HG02623 (cell line): ENCODE data around the gene NME9.
"Not testable (repeated sequence)": the region's sequence is repeated elsewhere in the genome, so short reads cannot be mapped to it uniquely, and the experiment has no call there.

Experiments
- ATAC-seq: cut with Tn5 transposase; IDR thresholded peaks from one replicate; pipeline ENCODE4 v1.9.1; 2021; ENCODE audit warnings: moderate library complexity; ENCODE audit not compliant: unreplicated experiment

Gene NME9, protein sequence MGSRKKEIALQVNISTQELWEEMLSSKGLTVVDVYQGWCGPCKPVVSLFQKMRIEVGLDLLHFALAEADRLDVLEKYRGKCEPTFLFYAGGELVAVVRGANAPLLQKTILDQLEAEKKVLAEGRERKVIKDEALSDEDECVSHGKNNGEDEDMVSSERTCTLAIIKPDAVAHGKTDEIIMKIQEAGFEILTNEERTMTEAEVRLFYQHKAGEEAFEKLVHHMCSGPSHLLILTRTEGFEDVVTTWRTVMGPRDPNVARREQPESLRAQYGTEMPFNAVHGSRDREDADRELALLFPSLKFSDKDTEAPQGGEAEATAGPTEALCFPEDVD

DNA sequence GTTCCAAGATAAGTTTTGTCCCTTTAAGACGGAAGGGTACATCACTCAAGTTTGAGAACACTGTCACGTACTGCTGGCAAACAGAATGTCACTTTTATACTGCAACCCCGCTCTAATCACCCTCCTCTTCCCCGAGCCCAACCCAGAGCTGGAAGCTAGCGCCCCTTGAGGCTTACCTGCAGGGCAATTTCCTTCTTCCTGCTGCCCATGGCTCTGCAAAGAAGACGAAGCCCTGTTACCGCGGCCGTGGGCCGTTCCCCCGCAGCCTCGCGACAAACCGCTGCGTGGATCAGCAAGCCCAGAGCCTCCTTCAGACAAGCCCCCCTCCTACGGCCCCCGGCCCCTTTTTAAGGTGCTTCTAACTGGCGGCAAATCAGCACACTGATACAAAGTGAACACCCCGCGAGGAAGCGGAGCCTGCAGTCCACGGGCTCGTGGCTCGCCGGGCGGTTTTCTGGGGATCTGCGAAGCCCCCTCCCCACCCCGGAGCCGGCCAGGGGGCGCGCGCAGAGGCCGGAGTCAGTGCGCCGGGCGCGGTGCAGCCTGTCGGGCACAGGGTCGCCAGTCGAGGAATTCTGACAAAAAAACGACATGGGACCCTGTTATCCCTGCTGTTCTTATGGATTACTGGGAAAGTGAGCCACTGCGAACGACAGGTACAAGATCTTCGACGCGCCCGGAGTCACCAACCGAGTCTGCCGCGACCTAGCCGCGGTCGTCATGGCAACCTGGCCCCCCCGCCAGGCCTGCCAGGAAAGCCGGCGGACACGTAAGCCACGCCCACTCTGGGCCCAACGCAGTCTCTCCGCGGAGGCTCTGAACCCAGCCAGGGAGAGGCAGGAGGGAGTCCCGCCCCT is at the start of gene NME9:
NME9 (minus strand) TSS at position 725 of the 857 bp plus-strand sequence; CDS start at position 209, 516 bp downstream.
- ATAC-seq = peak; percentile 77

DNA sequence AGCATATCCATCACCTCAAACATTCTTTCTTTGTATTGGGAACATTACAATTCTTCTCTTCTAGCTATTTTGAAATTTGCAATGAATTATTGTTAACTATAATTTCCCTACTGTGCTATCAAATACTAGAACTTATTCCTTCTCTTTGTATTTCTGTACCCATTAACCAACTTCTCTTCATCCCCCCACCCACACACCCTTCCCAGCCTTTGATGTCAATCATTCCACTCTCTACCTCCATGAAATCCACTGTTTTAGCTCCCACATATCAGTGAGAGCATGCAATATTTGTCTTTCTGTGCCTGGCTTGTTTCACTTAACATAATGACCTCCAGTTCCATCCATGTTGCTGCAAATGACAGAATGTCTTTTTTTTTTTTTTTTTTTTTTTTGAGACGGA is 49.3 kb upstream of the NME9 start:
- ATAC-seq = no peak

DNA sequence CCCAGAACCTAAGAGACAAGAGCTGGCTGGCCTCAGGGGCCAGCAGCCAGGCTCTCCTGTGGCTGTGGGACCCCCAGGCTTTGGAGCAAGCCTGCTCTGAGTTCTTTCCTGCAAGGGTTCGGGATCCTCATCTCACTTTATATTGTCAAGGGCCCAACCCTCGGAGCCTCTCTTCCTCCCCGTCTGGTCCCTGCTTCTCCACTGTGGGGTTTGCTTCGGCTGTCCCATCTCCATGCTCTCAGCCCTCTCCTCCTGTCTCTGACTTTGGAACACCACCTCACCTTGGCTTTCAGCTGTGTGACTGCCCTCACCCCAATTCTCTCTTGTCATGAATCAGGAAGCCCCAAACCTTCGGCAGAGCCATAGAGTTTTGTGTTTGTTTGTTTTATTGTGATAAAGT is 48.7 kb upstream of the NME9 start:
- no peak for ATAC-seq

DNA sequence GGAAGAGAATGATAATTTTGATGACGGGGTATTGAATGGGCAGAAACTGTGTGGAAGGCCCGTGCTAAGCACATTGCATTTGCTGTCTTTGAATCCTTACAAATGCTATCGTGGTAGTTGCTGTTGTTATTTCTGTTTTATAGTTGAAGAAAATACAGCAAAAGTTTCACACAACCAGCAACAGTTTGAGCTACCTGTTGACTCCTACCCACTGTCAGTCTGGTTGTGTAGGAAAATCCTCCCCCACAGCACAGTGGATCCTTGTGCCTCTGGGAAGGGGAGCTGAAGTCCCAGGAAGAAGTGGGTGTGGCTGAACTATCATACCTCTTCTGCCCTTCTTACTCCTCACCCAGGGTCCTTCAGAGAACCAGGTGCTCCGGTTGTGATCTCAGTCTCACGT is 48.2 kb upstream of the NME9 start:
- ATAC-seq = no peak

DNA sequence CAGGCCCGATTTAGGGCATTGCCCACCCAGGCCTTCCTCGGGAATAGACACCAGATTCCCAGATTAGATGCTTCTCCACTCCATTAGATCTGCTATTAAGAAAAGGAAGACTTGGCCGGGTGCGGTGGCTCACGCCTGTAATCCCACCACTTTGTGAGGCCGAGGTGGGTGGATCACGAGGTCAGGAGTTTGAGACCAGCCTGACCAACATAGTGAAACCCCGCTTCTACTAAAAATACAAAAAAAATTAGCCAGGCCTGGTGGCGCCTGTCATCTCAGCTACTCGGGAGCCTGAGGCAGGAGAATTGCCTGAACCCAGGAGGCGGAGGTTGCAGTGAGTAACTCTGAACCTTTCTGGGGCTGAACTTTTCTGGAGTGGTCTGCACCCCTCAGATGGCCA is 47.6 kb upstream of the NME9 start:
- not testable (repeated sequence) for ATAC-seq

DNA sequence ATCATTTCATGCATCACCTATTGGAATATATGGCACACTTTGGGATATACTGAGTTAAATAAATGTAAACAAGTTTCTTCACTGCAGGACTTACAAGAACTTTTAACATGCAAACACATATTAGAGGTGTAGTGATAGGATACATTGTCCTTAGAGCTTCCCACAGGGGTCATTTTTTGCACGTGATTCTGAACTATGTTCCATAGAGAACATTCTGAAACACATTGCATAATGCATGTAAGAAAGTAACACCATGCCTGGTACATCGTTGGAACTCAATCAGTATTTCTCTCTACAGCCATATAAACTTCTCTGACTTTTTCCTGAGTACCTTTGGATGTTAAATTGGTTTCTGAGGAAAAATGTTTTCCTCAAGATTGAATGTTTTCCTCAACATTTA is 47.0 kb upstream of the NME9 start:
- no peak for ATAC-seq

DNA sequence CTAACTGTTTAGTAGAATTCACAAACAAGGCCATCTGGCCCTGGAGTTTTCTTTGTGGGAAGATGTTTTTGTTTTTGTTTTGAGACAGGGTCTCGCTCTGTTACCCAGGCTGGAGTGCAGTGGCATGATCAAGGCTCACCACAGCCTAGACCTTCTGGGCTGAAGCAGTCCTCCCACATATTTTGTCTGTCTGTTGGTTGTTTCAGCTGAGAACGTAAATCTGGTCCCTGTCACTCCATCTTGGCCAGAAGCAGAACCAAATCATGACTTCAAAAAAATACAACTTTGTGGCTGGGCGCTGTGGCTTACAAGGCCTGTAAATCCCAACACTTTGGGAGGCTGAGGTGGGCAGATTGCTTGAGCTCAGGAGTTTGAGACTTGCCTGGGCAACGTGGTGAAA is 45.8 kb upstream of the NME9 start:
- no peak for ATAC-seq

DNA sequence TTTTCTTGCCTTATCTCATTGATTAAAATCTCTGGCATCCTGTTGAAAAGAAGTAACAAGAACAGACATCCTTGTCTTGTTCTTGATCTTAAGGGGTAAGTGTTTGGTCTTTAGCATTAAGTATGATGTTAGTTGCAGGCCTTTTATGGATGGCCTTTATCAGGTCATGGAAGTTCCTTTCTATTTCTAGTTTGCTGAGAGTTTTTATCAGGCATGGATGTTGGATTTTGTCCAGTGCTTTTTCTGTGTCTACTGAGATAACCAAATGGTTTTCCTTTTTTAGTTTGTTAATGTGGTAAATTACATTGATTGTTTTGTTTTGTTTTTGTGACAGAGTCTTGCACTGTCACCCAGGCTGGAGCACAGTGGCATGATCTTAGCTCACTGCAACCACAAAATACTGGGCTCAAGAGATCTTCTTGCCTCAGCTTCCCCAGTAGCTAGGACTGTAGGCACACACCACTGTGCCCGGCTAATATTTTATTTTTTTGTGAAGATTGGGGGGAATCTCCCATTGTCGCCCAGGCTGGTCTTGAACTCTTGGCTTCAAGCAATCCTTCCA is 45.0 kb upstream of the NME9 start:
- no peak for ATAC-seq

DNA sequence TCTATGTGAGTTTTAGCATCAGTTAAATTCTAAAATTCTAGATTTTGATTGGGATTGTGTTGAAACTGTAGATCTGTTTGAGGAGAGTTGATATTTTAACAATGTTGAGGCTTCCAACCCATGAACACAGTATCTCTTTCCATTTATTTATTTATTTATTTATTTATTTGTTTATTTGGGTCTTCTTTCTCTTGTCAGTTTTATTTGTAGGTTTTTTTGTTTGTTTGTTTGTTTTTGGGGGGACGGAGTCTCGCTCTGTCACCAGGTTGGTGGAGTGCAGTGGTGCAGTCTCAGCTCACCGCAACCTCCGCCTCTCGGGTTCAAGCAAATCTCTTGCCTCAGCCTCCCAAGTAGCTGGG is 44.1 kb upstream of the NME9 start:
- no peak for ATAC-seq

DNA sequence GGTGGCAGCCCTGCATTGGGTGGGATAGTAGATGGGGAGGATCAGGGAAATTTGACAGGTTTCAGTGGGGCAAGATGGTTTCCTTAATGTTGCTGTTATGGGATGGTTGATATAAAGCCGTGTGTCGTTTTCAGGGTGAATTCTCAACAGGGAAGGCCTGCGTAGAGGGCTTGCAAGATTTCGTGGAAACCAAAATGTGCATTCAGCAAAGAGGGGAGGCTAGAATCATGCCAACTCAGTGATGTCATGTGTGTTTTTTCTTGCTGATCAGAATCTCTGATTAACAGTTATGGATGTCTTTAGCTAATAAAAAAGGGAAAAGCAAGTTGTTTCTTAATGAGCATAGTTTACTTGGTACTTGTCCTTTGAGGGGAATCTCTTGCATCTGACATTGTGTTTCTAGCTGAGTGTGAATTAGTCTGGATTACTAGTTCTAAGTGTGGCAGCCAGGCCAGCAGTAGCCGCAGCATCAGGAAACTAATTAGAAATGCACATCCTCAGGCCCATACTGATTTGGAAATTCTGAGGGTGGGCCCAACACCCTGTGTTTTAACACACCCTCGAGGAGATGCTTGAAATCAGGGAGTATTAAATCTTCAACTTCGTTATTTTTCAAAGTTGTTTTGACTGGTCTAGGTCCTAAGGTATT is 43.6 kb upstream of the NME9 start:
- ATAC-seq = no peak

DNA sequence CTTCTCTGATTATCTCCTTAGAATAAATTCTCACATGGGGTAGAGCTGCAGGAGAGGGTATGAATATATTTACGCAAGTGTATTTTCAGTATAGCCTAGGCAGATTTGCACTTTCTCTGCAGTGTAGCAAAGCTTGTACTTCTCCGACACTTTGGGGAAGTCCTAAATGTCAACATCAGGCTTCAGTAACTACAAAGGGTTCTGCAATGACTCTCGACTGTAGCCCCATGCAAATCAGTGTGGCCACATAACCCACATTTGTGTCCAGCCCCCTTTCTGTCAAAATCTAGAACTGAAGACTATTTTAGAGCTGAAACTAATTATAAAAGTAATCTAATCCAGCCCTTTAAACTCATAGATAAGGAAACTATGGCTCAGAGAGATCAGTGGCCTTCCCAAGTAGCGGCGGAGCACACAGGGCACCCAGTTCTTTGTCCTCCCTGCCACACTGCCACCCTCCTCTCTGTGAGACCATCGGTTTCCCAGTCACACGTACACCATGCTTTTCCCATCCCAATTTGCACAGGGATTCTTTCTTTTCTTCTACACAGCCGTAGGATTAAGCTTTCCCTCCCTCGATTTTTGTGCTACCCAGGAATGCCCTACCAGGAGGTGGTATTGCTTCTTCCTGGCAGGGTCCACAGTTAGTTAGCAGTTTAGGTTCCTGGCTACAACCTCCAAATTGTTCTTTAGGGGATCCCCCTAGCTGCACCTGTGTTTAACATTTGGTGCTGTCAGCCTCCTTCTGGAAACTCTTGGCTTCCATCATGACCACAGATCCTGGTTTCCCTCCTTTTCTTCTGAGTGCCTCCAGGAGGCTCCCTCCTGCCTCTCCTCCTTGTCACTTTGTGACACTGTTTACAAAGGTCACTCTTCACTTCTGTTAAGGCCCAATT is 41.7 kb upstream of the NME9 start:
- ATAC-seq = peak; percentile 100

DNA sequence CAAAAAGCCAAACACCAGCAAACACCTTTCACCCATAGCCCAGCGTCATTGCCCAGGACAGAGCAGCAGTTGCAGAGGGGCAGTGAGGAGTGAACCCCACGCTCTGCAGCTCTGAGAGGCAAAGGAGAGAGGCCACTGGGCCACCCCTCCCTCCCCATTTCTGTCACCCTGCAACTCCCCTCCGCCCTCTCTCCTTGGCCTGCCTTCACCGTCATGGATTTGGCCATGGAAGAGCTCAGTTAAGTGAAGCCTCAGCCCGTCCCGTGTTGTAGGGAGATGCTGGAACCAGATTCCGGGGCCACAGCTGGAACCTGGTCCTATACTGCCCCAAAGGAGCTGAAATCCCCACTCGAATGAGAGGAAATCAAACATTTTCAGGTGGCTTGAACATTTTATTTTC is 40.7 kb upstream of the NME9 start:
- no peak for ATAC-seq

DNA sequence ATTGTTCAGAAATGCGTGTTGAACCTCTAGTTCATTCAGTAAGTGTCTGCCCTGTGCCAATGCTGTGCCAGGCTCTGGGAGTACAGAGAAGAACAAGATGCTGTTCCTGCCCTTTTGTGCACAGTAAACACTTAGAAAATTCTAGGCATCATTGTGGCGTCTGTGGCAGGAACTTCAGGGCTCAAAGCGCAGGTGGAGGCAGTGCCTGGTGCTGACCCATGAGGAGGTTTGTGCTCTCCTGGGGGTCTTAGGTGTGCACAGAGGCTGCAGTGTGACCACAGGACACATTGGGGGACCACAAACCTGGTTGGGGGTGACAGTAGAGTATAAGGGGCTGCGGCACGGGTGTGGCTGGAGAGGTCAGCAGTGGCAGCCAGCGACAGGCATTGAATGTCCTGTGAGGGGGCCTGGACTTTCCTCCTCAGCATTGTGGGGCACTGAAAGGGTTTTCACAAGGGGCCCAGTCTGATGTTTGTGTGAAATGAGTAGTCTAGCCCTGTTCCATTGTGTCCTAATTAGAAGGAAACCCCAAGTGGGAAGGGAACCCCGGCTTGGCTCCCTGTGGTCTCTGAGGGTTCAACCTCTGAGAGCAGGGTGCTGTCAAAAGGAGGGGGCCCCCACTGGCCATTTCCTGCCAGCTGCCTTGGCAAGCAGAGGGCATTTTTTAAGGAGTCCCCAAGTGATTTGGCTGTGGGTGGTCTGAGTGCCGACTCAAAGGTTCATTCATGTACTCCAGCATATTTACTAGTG is 39.7 kb upstream of the NME9 start:
- ATAC-seq = no peak

DNA sequence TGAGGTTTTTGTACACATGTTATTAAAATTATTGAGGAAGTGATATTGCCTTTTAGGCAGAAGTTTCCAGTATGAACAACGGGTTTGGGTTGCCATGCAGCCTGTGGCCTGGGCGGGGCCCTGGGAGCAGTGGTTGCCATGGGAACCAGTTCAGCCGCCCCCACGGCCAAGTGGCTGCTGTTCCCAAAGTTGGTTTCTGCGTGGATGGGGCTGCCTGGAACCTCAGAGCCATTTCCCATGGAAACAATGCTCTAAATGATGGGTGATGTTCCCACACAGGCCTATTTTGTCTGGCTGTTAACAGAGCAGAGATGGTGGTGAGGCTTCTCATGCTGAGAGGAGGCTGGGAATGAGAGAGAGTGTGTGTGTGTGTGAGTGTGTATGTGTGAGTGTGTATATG is 38.3 kb upstream of the NME9 start:
- no peak for ATAC-seq

DNA sequence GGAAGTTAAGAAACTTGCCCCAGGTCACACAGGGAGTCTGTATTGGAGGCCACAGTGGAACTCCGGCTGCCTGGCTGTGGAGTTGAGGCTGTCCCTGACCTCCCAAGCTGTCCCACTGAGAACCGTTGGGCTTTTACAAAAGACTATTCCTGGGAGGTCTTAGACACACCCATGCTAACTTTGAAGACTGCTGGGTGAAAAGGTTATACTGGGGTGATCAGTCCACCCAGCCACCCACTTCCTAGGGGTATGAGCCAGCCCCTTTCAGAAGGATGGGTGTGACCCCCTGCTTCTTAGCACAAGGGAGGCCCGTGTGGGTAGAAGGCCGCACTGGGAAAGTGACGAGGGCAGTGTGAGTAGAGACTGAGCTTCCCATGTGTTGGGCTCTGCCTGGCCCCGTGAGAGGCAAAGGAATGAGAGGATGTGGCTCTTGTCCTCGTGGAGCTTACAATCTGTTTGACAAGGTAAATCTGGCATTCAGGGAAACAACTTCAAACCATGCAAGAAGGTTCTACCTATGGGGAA is 37.7 kb upstream of the NME9 start:
- ATAC-seq = no peak

DNA sequence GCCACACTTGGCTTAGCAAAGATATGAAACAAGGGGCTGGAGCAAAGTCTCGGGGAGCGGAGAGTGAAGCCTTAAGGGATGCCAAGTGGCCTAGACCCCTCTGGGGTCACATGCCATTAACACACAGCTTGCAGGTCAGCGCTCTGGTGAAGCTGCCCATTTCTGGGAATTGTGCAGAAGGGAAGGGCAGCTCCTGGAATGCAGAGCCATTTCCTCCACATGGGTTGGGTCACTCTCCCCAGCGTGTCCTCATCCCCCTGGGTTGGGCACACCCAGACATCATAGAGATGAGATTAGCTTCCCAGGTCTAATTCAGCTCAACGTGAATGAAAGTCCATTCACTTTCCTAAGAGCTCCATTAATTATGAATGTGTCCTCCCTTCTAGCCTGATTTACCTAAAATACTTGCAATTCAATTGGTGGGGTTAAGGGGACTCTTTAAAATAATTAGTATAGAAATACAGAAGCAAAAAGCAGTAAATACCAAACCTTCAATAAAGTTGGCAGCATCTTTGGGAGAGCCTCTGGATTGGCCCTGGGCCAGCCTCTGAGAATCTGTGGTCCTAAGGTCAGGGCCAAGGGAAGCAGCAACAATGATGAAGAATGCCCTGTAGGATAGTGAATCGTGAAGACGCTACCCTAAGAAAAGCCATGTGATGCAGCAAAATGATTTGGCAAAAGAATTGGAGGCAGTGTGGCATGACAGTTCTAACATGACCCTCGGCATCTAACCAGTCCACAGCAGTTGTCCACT is 36.5 kb upstream of the NME9 start:
- no peak for ATAC-seq

DNA sequence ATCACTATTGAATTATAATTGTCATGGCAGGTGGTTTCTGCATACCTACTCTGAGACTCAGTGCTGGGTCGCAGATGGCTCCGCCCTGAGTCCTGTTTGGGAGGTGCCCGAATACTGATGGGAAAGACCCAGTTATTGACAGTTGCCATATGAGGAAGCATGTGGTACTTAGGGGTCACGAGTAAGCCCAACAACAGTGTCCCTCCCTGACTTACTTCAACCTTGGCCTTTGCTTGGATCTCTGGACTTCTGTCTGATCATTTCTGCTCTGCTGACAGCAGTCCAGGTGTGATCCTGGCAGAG is 35.6 kb upstream of the NME9 start:
- ATAC-seq = no peak

DNA sequence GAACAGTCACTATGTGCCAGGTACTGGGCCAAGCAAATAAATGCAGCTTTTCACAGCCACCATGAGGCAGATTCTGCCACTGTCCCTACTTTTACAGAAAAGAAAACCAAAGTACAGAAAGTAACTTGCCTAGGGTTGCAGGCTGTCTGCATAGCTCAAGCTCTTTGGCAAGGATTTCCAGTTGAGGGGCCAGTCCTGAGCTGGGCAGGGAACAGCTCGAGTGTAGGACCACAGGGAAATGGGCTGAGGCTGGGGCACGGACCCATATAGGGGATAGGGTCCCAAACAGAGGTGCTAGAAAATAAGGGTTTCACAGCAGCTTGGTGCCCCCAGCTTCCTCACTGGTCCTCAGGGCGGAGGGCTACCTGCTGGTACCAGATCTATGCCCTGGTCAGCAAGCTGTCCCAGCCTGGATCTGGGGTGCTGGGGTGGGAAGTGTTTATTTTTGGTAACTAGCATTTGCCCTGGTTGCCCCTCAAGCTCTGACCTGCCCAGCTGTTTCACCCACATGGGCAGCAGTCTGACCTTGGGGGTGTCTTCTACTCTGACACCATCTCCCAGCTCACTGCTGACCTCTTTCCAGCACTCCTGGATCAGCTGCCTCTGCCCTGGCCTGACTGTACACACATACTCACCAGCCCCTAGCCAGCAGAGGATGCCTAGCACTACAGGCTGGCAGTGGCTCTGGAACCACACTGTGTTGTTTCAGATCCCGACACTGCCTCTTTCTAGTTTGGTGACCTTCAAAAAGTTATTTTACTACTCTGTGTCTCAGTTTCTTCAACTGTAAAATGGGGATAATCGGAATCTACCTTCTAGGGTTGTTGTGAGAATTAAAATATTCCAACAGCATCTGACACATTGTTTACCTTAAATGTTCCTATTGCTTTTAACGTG is 35.0 kb upstream of the NME9 start:
- ATAC-seq = no peak
